Measurements from ENCODE around the gene OGFOD2. TPM values are rescaled to one million over a fixed set of nuclear protein-coding genes. Genes with fewer than 3 reads are reported as not detected.
"Not testable (repeated sequence)": the region's sequence is repeated elsewhere in the genome, so short reads cannot be mapped to it uniquely, and the experiment has no call there.

Gene OGFOD2
- total RNA-seq = 10 to 100 TPM; 10.5 to 14.1 TPM
- long read RNA-seq, transcript OGFOD2-201 (7 exons, 1,780 nt) = major isoform, 8 of 16 reads
- long read RNA-seq, partial matches to known transcripts = 4 of 16 reads
- long read RNA-seq, other reads (novel, unspliced or antisense) = 3 of 16 reads

DNA sequence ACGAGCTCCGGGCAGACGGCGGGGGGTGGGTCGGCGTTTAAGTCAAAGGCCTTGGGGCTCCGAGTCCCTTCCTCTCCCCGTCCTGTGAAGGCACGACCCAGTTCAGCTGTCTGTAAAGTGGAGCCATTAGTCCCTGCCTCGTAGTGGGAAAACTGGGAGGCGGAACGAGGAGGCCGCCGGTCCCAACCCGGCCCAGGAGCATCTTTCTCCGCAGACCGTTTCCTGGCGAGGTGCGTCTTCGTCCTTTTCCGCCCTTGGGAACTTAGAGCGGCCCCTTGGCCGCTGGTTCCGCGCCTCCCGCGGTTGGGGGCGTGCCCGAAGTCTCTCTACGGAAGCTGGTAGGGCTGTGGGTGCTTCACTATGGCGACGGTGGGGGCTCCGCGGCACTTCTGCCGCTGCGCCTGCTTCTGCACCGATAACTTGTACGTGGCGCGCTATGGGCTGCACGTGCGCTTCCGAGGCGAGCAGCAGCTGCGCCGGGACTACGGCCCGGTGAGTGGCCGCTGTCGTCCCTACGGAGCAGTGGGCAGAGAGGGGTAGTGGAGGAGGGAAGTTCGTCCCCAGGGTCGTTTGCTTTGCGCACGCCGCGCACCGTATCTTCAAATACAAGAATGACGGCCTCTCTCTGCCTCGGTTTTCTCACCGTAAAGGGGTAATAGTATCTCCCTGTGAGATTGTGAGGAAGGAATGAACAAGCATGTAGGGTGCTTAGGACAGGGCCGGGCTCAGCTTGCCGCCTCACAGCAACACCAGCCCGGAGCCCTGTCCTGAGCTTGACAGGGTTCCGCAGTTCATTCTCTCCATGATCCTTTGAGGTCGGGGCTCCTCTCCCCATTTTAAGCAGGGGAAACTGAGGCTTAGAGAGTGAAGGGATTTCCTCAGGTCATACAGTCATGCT, at the start of gene OGFOD2:
OGFOD2 (plus strand) TSS at position 353 of the 898 bp plus-strand sequence; CDS start at position 361, 8 bp downstream.
- peak; percentile 94 for DNase-seq
- peak; percentile 94 to 95 for ATAC-seq
- intact Hi-C loops (cut with DNase I) = loop anchor here in 1 of 2 donors (5.0 kb wide), 1 partner anchor 257 kb away; the partner anchor contains the start of genes MPHOSPH9 and MTRFR

DNA sequence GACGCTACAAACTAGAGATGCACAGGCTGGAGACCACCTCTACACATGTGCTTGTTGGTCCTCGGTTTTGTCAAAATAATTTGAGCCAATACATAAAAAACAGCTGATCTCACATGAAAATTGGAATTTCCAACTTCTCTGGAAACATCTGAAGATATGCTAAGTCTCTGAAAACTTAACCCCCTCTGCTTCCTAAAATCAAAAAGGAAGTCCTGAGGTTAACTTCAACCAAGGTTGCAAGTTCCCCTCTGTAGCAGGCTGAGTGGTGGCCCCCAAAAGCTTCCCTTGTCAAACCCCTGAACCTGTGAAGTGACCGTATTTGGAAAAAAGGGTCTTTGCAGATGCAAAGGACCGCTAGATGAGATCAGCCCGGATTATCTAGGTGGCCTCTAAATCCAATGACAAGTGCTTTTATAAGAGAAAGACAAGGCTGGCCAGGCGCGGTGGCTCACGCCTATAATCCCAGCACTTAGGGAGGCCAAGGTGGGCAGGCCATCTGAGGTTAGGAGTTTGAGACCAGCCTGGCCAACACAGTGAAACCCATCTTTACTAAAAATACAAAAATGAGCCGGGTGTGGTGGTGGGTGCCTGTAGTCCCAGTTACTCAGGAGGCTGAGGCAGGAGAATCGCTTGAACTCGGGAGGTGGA, 47.2 kb upstream of the OGFOD2 start:
- ATAC-seq = no peak
- no peak for DNase-seq
- intact Hi-C loops (cut with DNase I) = no loop called here

- no peak for ATAC-seq
- DNase-seq = no peak
Measured at GRCh38 chr12:122928404-122929147, 46.5 kb upstream of the OGFOD2 start.

DNA sequence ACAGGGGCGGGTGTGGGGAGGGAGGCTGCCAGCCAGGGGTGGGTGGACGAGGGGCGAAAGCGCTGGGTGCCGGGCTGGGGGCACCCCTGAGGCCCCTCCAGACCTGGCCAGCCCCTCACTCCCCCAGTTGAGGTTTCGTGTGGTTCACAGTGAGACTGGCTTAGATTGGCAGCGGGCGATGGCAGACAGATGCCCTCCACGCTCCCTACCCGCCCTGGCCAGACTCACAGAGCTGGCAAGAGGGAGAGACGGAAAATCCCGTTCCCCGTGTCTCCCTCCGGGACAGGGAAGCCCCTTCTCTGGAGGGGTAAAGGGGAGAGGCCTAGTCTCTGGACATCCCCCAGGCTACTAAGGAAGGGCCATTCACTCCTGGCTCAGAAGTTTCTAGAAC, 45.9 kb upstream of the OGFOD2 start:
- intact Hi-C loops (cut with DNase I) = no loop called here
- ATAC-seq (no peak), DNase-seq (no peak)

More at GRCh38 chr12:122928404-122929147, 46.5 kb upstream of the OGFOD2 start:
- intact Hi-C loops (cut with DNase I) = no loop called here

DNA sequence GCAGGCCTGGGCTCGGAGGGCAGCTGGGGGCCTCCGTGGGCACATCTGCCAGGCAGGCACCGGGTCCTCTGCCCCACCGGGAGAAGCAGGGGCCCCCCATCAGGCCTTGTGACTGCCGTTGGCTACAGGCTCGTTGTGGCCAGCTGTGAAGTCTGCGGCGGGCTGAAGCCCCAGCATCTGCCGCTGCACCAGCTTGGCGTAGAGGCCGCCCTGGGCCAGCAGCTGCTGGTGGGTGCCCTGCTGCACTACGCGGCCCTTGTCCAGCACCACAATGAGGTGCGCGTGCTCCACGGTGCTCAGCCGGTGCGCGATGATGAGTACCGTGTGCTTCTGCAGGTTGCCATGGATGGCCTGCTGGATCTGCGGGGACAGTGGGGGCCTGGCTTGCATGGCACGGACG, 45.2 kb upstream of the OGFOD2 start:
- no peak for DNase-seq
- ATAC-seq = no peak
- intact Hi-C loops (cut with DNase I) = no loop called here

- ATAC-seq (no peak), DNase-seq (no peak)
- intact Hi-C loops (cut with DNase I) = no loop called here
Measured at GRCh38 chr12:122932207-122932606, 42.8 kb upstream of the OGFOD2 start.

- intact Hi-C loops (cut with DNase I) = no loop called here
- no peak for ATAC-seq
- no peak for DNase-seq
Measured at GRCh38 chr12:122934722-122935121, 40.3 kb upstream of the OGFOD2 start.

DNA sequence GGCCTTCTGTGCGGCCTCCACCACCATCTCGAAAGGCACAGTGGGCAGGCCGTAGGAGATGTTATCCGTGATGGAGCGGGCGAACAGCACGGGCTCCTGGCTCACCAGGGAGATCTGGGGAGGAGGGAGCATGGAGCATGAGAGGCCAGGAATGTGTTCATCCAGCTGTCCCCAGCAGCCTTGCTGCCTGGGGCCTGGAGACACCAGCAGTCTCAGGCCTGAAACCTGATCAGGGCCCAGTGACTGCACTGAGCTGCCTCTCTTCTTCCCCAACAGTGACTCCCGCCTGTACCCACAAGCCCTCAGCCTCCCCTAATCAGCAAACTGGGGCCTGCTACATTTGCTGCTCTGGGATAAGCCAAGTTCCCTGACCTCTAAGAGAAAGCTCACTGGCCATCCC, 39.7 kb upstream of the OGFOD2 start:
- no peak for DNase-seq
- intact Hi-C loops (cut with DNase I) = no loop called here
- ATAC-seq = no peak

DNA sequence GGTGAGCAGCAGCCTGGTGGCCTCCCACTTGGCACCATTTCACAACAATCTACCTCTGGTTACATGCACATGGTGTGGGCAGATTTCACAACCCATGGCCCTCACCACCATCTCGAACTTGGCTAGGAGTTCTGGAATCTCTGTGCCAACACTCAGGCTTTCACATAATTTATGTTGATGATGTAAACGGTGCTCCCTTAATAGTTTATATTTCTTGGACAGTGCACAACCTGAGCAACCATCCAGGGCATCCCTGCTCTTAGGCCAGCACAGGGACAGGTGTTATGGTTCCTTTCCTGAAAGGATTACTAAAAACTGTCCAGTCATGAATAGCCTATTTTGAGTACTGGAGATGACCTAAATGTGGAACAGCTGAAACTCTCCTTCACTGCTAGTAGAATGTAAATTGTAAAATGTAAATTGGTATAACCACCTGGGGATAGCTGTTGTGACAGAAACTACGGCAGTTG, 37.4 kb upstream of the OGFOD2 start:
- DNase-seq = no peak
- intact Hi-C loops (cut with DNase I) = no loop called here
- ATAC-seq = no peak

DNA sequence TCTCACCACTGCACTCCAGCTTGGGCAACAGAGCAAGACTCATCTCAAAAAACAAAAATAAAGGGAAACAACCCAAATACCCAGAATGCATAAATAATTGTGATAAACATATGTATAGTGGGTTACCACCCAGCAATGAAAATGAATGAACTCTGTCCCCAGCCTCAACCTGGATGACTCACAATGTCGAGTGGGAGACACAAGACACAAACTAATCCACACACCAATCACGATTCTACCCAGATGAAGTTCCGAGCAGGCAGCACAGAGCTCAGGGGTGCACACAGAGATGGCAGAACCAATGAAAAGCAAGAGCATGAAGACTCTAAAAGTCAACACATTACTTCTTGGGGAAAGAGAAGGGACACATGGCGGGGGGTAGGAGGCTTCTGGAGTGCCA, 35.9 kb upstream of the OGFOD2 start:
- ATAC-seq (no peak), DNase-seq (no peak)
- intact Hi-C loops (cut with DNase I) = no loop called here

DNA sequence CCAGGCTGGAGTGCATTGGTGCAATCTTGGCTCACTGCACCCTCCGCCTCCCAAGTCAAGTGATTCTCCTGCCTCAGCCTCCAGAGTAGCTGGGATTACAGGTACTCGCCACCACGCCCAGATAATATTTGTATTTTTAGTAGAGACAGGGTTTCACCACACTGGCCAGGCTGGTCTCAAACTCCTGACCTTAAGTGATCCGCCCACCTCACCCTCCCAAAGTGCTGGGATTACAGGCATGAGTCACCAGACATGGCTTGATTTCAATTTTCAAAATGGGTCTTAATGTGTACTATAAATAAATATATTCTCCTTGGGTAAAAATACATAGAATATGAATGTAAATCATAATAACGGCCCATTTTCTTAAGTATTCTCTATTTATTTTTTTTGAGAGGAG, 33.7 kb upstream of the OGFOD2 start:
- ATAC-seq, DNase-seq: not testable (repeated sequence)
- intact Hi-C loops (cut with DNase I) = loop anchor here in 1 of 2 donors (5.0 kb wide), 1 partner anchor 39 kb away; no protein-coding TSS in a partner anchor

DNA sequence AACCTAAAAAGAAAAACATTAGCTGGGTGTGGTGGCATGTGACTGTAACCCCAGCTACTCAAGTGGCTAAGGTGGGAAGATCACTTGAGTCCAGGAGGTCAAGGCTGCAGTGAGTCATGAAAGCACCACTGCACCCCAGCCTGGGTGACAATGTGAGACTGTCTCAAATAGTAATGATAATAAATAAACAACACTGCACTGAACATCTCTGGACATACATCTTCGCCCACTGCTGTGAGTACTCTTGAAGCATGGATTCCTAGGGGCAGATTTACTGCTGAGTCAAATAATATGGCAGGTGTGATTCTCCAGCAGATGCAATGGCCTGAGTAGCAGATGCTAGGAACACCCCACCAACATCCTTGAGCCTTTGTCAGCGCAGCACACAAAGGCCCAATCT, 32.4 kb upstream of the OGFOD2 start:
- intact Hi-C loops (cut with DNase I) = loop anchor here in 1 of 2 donors (5.0 kb wide), 1 partner anchor 40 kb away; no protein-coding TSS in a partner anchor
- DNase-seq (no peak), ATAC-seq (no peak)

DNA sequence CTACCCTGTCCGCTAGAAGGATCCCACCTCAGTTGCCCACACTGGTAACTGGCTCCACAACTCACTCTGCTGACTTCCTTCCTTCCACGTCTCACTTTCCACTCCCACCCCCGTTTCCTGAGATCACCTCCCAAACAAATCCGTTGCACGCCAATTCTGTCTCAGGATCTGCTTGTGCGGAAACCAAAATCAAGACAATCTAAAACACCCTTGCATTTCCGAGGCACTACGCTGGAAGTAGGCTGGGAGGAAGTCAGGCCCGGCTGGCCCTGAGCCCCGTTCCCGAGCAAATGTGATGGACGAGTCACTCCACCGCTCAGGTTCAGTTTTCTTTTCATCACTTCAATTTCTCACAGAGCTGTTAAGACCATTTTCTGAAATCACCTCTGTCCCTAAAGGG, 31.8 kb upstream of the OGFOD2 start:
- peak; percentile 41 for DNase-seq
- no peak for ATAC-seq
- intact Hi-C loops (cut with DNase I) = loop anchor here in 1 of 2 donors (5.0 kb wide), 1 partner anchor 41 kb away; no protein-coding TSS in a partner anchor

- intact Hi-C loops (cut with DNase I) = loop anchor here in 1 of 2 donors (5.0 kb wide), 1 partner anchor 43 kb away; no protein-coding TSS in a partner anchor
- peak in 1 of 2 donors; percentile 10 for ATAC-seq
- no peak for DNase-seq
Measured at GRCh38 chr12:122944605-122945592, 30.1 kb upstream of the OGFOD2 start.

DNA sequence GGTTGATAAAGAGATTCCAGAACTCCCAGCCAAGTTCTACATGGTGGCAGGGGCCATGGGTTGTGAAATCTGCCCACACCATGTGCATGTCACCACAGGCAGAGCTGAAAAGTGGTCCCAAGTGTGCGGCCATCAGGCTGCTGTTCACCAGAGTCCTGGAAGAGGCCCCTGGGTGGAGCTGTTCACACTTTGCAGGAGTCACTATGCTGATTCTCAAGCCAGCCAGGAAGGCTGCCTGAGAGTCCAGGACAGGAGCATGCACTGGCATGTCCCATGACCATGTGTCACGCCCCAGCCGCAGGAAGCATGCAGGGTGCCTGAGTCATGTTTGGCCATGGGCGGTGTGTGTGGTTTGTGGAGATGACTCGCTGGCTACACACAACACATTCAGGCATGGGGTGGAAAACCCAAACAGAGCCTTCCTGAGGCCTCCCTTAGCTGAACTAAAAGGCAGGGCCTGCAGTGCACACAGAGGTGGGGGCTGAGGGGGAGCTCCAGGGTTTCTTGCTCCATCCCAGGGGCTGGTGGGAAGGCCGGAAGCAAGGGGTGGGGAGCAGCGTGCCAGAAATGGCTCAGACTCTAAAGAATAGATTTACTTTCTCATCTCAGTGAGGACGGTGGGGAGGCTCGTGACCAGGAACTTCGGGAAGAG, 28.2 kb upstream of the OGFOD2 start:
- peak; percentile 78 to 88 for ATAC-seq
- DNase-seq = peak; percentile 90
- intact Hi-C loops (cut with DNase I) = no loop called here

DNA sequence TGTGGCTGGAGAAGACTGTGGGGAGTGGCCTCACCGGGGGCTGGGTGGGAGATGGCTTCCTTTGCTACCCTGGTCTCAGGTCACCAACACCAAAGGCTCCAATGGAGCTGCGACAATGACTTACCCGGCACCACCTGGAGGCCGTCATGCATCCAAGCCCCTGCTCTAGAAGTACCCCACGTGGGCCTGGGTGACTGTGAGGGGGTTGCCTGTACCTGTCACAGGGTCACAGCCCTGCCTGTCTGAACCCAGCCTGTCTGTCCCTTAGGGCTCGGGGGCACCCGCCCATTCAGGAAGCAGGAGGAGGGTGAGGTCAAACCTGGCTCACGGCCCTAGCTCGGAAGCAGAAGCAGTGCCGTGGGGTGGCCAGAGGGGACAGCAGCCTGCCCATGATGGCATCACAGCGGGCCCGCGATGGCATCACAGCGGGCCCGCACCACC, 27.7 kb upstream of the OGFOD2 start:
- DNase-seq = peak; percentile 49
- intact Hi-C loops (cut with DNase I) = no loop called here
- peak in 1 of 2 donors; percentile 26 for ATAC-seq

DNA sequence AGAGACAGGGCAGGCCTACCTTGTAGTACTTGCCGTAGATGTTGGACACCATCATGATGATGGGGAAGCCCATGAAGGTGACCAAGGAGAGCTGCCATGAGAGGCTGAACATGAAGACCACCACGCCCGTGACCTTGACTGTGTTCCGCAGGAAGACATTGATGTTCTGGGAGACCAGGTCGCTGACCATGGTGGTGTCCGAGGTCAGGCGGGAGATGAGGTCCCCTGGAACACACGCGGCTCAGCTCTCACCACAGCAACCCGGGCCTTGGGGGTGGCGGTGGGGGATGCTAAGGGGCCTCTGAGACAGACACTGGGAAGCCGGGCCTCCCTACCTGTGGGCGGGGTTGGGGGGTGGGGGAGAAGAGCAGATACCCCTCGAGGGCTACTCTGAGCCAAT, 26.4 kb upstream of the OGFOD2 start:
- no peak for DNase-seq
- no peak for ATAC-seq
- intact Hi-C loops (cut with DNase I) = no loop called here

Measured in left cardiac atrium (tissue), 4 donors.